Mesenchymal stem cell (in vitro differentiated cells and primary cell): ENCODE measurements around the gene FOXE3.

Source experiments
- DNase-seq: peaks from one replicate; pipeline ENCODE4 v3.0.0-alpha.2; 2013
- H2AFZ ChIP-seq: one replicate; pipeline ENCODE4 v1.6.1; 2013; ENCODE audit warnings: low read depth, mild to moderate bottlenecking, control low read depth, inconsistent platforms, low read length, moderate library complexity
- H2AK5ac ChIP-seq: 2 replicates; pipeline ENCODE4 v1.6.1; 2013; ENCODE audit warnings: low read length, moderate library complexity, mild to moderate bottlenecking, inconsistent platforms; ENCODE audit not compliant: severe bottlenecking
- H2BK120ac ChIP-seq: one replicate; pipeline ENCODE4 v1.6.1; 2013; ENCODE audit warnings: low read depth, mild to moderate bottlenecking, inconsistent platforms, low read length, moderate library complexity
- H2BK12ac ChIP-seq, 2 experiments: one replicate each; pipeline ENCODE4 v1.6.1; 2013; ENCODE audit warnings: inconsistent platforms in 2 of 2, low read length in 2 of 2, mild to moderate bottlenecking in 2 of 2, moderate library complexity in 2 of 2, control low read depth in 1 of 2
- H2BK15ac ChIP-seq: one replicate; pipeline ENCODE4 v1.6.1; 2013; ENCODE audit warnings: mild to moderate bottlenecking, low read depth, inconsistent platforms; ENCODE audit not compliant: poor library complexity, severe bottlenecking
- H2BK5ac ChIP-seq: 2 replicates; pipeline ENCODE4 v1.6.1; 2013; ENCODE audit warnings: low read depth, mild to moderate bottlenecking, low read length, control low read depth, inconsistent platforms; ENCODE audit not compliant: poor library complexity, severe bottlenecking
- H3K14ac ChIP-seq, 2 experiments: one replicate each; pipeline ENCODE4 v1.6.1; 2013; ENCODE audit warnings: inconsistent platforms in 2 of 2, low read length in 2 of 2, control low read depth in 1 of 2, mild to moderate bottlenecking in 1 of 2, moderate library complexity in 1 of 2
- H3K18ac ChIP-seq, 2 experiments: one replicate each; pipeline ENCODE4 v1.6.1; 2013; ENCODE audit warnings: inconsistent platforms in 2 of 2, low read length in 2 of 2, control low read depth in 1 of 2, low read depth in 1 of 2, mild to moderate bottlenecking in 1 of 2
- H3K23ac ChIP-seq, 2 experiments: one replicate each; pipeline ENCODE4 v1.6.1; 2013; ENCODE audit warnings: inconsistent platforms in 2 of 2, low read length in 2 of 2, mild to moderate bottlenecking in 2 of 2, moderate library complexity in 2 of 2, control low read depth in 1 of 2
- H3K27ac ChIP-seq: 2 replicates; pipeline ENCODE4 v1.5.1; 2013; ENCODE audit warnings: mild to moderate bottlenecking, moderate library complexity, low read length, control low read depth, inconsistent platforms; ENCODE audit not compliant: poor library complexity, severe bottlenecking
- H3K27me3 ChIP-seq, 2 experiments: 2 replicates each; pipeline versions ENCODE4 v1.6.1 to v1.7.0; 2013; ENCODE audit warnings: low read length in 2 of 2, mild to moderate bottlenecking in 2 of 2, moderate library complexity in 2 of 2, control low read depth in 1 of 2, inconsistent platforms in 1 of 2; ENCODE audit not compliant: control insufficient read depth in 1 of 2, insufficient read depth in 1 of 2
- H3K36me3 ChIP-seq, 2 experiments: 2 replicates each; pipeline versions ENCODE4 v1.6.1 to v1.7.0; 2013; ENCODE audit warnings: low read length in 2 of 2, control low read depth in 1 of 2, inconsistent platforms in 1 of 2, low read depth in 1 of 2, mild to moderate bottlenecking in 1 of 2; ENCODE audit not compliant: insufficient read depth in 2 of 2, control insufficient read depth in 1 of 2
- H3K4ac ChIP-seq, 2 experiments: one replicate each; pipeline ENCODE4 v1.6.1; 2013; ENCODE audit warnings: inconsistent platforms in 2 of 2, low read length in 2 of 2, mild to moderate bottlenecking in 2 of 2, moderate library complexity in 2 of 2, control low read depth in 1 of 2, low read depth in 1 of 2
- H3K4me1 ChIP-seq: 2 replicates; pipeline ENCODE4 v1.6.1; 2013; ENCODE audit warnings: low read depth, low read length, control low read depth; ENCODE audit not compliant: control insufficient read depth, insufficient read depth
- H3K4me2 ChIP-seq: 2 replicates; pipeline ENCODE4 v1.6.1; 2013; ENCODE audit warnings: low read length, mild to moderate bottlenecking, inconsistent platforms; ENCODE audit not compliant: poor library complexity, severe bottlenecking
- H3K4me3 ChIP-seq, 2 experiments: 2 replicates each; pipeline versions ENCODE4 v1.5.1 to v1.7.0; 2013; ENCODE audit warnings: low read length in 2 of 2, mild to moderate bottlenecking in 2 of 2, control low read depth in 1 of 2, low read depth in 1 of 2; ENCODE audit not compliant: insufficient read depth in 1 of 2
- H3K79me1 ChIP-seq: replicated peaks from 2 replicates; pipeline ENCODE4 v1.6.1; 2013; ENCODE audit warnings: mild to moderate bottlenecking, control low read depth, low read length, inconsistent platforms; ENCODE audit not compliant: poor library complexity, severe bottlenecking
- H3K9ac ChIP-seq: 2 replicates; pipeline ENCODE4 v1.7.0; 2013; ENCODE audit warnings: mild to moderate bottlenecking, low read length, moderate library complexity
- H3K9me3 ChIP-seq: 2 replicates; pipeline ENCODE4 v1.7.0; 2013; ENCODE audit warnings: mild to moderate bottlenecking, low read length; ENCODE audit not compliant: control insufficient read depth
- H4K8ac ChIP-seq: one replicate; pipeline ENCODE4 v1.6.1; 2013; ENCODE audit warnings: inconsistent platforms, mild to moderate bottlenecking, low read length, moderate library complexity
- H4K91ac ChIP-seq: one replicate; pipeline ENCODE4 v1.6.1; 2013; ENCODE audit warnings: mild to moderate bottlenecking, low read length, inconsistent platforms
- WGBS: methylation state at CpG from one replicate; pipeline ENCODE4 v1.1.7; 2013; ENCODE audit warnings: mixed read lengths; 5-methylcytosine and 5-hydroxymethylcytosine counted together

FOXE3 gene

DNA sequence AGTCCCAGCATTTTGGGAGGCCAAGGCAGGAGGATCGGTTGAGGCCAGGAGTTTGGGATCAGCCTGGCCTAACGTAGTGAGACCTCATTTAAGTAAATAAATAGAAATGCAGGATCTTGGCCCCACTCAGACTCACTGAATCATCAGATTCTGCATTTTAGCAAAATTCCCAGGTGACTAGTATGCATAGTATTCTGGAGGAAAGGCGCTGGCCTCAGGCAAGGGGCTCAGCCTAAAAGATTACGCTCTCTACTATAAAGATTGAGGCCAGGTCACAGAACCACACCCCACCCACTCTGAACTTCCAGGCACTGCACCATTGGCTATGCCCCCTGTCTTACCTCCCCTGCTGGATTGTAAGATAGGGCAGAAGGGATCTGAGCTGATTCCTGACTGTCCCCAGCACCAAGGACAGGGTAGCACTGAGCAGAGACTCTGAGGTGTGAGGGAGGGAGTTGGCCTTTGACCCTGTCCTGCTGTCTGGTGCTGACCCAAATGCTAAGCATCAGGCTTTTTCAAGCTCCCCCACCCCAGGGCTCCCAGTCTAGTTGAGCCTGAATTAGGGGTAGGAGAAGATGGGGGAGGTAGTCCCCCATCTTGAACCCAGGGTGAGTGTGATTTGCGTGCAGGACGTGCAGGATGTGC, 2.7 kb downstream of the FOXE3 start:
- H3K27me3 ChIP-seq = peaks cover 56 to 68% of the 10 kb centered on the region in 2 experiments
- no peak overlapping the region for H3K4me2 ChIP-seq
- H4K8ac ChIP-seq = no peak overlapping the region
- no peaks in the 10 kb centered on the region for H3K79me1 ChIP-seq
- no peak overlapping the region for H2BK120ac ChIP-seq
- no peak overlapping the region for H3K14ac ChIP-seq
- H3K9ac ChIP-seq = no peak overlapping the region
- no peaks in the 10 kb centered on the region for H3K36me3 ChIP-seq
- H2BK12ac ChIP-seq = no peak overlapping the region
- H3K4ac ChIP-seq = no peak overlapping the region
- no peak for DNase-seq
- H3K23ac ChIP-seq = peak overlapping the region in 1 of 2 experiments; percentile 74
- no peak overlapping the region for H2AFZ ChIP-seq
- no peak overlapping the region for H4K91ac ChIP-seq
- H3K4me1 ChIP-seq = peaks cover 8% of the 10 kb centered on the region
- 65% methylated on average over 4 of the region's 6 CpGs for whole genome bisulfite sequencing
- H2BK5ac ChIP-seq = no peak overlapping the region
- no peaks in the 10 kb centered on the region for H3K9me3 ChIP-seq
- no peak overlapping the region for H3K4me3 ChIP-seq
- H3K18ac ChIP-seq = no peak overlapping the region
- H2AK5ac ChIP-seq = no peak overlapping the region
- no peak overlapping the region for H3K27ac ChIP-seq
- no peak overlapping the region for H2BK15ac ChIP-seq

DNA sequence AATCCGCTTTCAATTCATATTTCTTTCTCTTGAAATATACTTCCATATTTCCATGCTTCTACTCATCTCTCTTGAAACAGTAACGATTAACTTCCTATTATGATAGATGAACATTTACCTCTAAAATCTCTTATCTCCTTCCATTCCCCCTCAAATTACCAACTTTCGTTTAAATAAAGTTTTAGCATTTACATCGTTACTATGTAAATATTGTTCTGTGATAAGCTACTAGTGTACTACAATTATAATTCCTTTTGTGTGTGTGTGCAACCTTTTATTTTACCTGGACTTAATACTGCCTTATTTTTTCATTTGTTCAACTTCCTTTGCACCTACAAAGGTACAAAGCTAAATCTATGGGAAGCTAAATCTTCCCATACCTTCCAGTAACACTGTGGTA, 4.5 kb downstream of the FOXE3 start:
- Histone ChIP-seq H2BK12ac (no peak overlapping the region), H3K4ac (no peak overlapping the region)

DNA sequence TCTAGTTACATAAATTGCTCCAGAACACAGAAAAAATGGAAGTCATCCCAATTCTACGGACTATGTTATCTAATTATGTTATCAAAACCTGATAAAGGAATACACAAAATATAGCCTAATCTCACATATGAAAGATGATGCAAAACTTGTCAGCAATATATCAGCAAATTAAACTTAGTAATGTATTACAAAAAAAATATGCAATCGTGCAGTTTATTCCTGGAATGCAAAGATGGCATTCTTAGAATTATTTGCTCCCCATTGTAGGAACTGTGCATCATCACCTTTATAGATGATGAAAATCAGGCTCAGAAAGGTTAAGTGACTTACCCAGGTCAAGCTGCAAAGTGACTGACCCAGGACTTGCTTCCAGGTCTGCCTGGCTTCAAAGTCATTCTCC, 7.8 kb downstream of the FOXE3 start:
- H3K36me3 ChIP-seq = no peaks in the 10 kb centered on the region
- DNase-seq = no peak
- H4K8ac ChIP-seq = no peak overlapping the region
- H3K4me1 ChIP-seq = no peaks in the 10 kb centered on the region
- H2BK15ac ChIP-seq = no peak overlapping the region
- H3K9me3 ChIP-seq = no peaks in the 10 kb centered on the region
- no peak overlapping the region for H3K18ac ChIP-seq
- no peak overlapping the region for H2AFZ ChIP-seq
- no peak overlapping the region for H3K23ac ChIP-seq
- H3K4ac ChIP-seq = no peak overlapping the region
- peaks cover 41 to 65% of the 10 kb centered on the region in 2 experiments for H3K27me3 ChIP-seq
- no peak overlapping the region for H3K4me2 ChIP-seq
- H2BK12ac ChIP-seq = no peak overlapping the region
- H4K91ac ChIP-seq = no peak overlapping the region
- H3K79me1 ChIP-seq = no peaks in the 10 kb centered on the region
- H2BK5ac ChIP-seq = no peak overlapping the region
- no peak overlapping the region for H3K4me3 ChIP-seq
- H2BK120ac ChIP-seq = no peak overlapping the region
- no peak overlapping the region for H3K9ac ChIP-seq
- no peak overlapping the region for H3K27ac ChIP-seq
- H3K14ac ChIP-seq = no peak overlapping the region
- no peak overlapping the region for H2AK5ac ChIP-seq
- 40% methylated on average over 1 of the region's 2 CpGs for WGBS

More for the DNA sequence above, 4.5 kb downstream of the FOXE3 start:
- no peak overlapping the region for H2AFZ ChIP-seq
- no peak overlapping the region for H4K91ac ChIP-seq
- no peak overlapping the region for H3K9ac ChIP-seq
- H3K79me1 ChIP-seq = no peaks in the 10 kb centered on the region
- no peak overlapping the region for H4K8ac ChIP-seq
- H2BK15ac ChIP-seq = no peak overlapping the region
- WGBS = 87% methylated on average over 2 of the region's 4 CpGs
- H3K4me1 ChIP-seq = peaks cover 8% of the 10 kb centered on the region
- H3K23ac ChIP-seq = no peak overlapping the region
- no peak for DNase-seq
- no peak overlapping the region for H3K27ac ChIP-seq
- H3K14ac ChIP-seq = no peak overlapping the region
- H3K18ac ChIP-seq = no peak overlapping the region
- peaks cover 54 to 62% of the 10 kb centered on the region in 2 experiments for H3K27me3 ChIP-seq
- no peak overlapping the region for H2BK5ac ChIP-seq
- no peak overlapping the region for H3K4me2 ChIP-seq
- H3K9me3 ChIP-seq = no peaks in the 10 kb centered on the region
- no peak overlapping the region for H2AK5ac ChIP-seq
- H3K4me3 ChIP-seq = no peak overlapping the region
- no peak overlapping the region for H2BK120ac ChIP-seq
- no peaks in the 10 kb centered on the region for H3K36me3 ChIP-seq

DNA sequence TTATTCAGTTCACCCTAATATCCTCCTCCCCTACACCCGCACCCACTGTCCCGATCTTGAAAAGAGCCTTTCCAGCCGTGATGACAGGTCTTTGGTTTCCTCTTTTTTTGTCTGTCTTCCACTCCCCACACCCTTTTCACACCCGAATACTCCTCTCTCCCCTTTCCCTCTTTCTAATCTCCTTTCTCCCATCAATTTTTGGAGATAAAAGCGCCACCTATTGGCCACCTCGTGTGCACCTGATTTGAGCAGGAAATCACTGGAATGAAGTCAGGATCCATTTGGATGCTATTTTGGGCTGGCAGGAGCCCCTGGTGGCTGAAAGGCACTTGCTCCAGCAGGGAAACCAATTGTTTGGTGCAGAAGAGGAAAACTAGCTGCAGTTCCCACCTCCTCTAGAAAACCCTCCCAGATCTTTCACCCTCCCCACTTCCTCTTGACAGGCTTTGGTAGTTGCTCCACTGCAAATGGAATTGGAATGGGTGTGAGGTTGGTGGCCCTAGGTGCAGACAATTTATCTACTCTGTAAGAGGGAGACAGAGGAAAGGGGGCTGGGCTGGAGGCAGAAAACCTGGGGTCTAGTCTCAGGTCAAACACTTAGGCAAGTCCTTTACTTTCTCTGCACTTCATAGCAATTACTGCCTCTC, 8.4 kb downstream of the FOXE3 start:
- H2BK15ac ChIP-seq = no peak overlapping the region
- no peak overlapping the region for H2BK5ac ChIP-seq
- H3K79me1 ChIP-seq = no peaks in the 10 kb centered on the region
- H4K8ac ChIP-seq = no peak overlapping the region
- 28% methylated on average over 4 of the region's 6 CpGs for WGBS
- H2AK5ac ChIP-seq = no peak overlapping the region
- H3K27me3 ChIP-seq = peaks cover 40 to 64% of the 10 kb centered on the region in 2 experiments
- no peak overlapping the region for H3K18ac ChIP-seq
- H3K4me3 ChIP-seq = no peak overlapping the region
- peak; percentile 32 for DNase-seq
- H2BK12ac ChIP-seq = no peak overlapping the region
- H3K4ac ChIP-seq = no peak overlapping the region
- H3K36me3 ChIP-seq = no peaks in the 10 kb centered on the region
- no peak overlapping the region for H2AFZ ChIP-seq
- no peak overlapping the region for H3K4me2 ChIP-seq
- H2BK120ac ChIP-seq = no peak overlapping the region
- H4K91ac ChIP-seq = no peak overlapping the region
- no peaks in the 10 kb centered on the region for H3K4me1 ChIP-seq
- H3K23ac ChIP-seq = no peak overlapping the region
- H3K27ac ChIP-seq = no peak overlapping the region
- no peak overlapping the region for H3K14ac ChIP-seq
- H3K9me3 ChIP-seq = no peaks in the 10 kb centered on the region
- H3K9ac ChIP-seq = no peak overlapping the region
